Right renal pelvis (tissue), 4 donors: ENCODE measurements around the gene KMO. TPM values are rescaled to one million over a fixed set of nuclear protein-coding genes. Genes with fewer than 3 reads are reported as not detected.

Experiments used
- DNase-seq, 4 donors: peaks; one replicate each; pipeline ENCODE4 v3.0.0-alpha.2; 2013; ENCODE audit warnings: low read depth in 4 of 4, low spot score in 3 of 4, missing footprints in 1 of 4
- polyA plus RNA-seq, 4 donors: library from polyadenylated mRNA; unstranded; fragments of 120-200 nt; gene quantifications; one replicate each; pipeline ENCODE4 v1.2.1, GENCODE V29; 2013; ENCODE audit not compliant: insufficient read length in 4 of 4

The KMO gene
- polyA plus RNA-seq, 4 donors: 18.7 to 30.9 (median 22.3) TPM

- DNase-seq: no peak
Measured at GRCh38 chr1:241642593-241642944, 110.4 kb downstream of the KMO start.

GRCh38 chr1:241644259-241644658 is 112.1 kb downstream of the KMO start:
- no peak for DNase-seq

GRCh38 chr1:241645199-241645598 is 113.0 kb downstream of the KMO start:
- no peak for DNase-seq

Other genes with a start within 250 kb of the KMO start
- gene RGS7, start 175.2 kb upstream of the KMO start, polyA plus RNA-seq: 1 to 10 TPM; 5.3 to 6.5 (median 6.2) TPM
- 100 to 1,000 TPM in 3 of 4 donors, 10 to 100 TPM in 1; 97.9 to 114 (median 109) TPM for gene FH, start 12.6 kb upstream of the KMO start, polyA plus RNA-seq
- 10 to 100 TPM; 21.8 to 28.8 (median 26.5) TPM for gene CHML, start 108.0 kb downstream of the KMO start, polyA plus RNA-seq
- gene OPN3, start 108.0 kb downstream of the KMO start, polyA plus RNA-seq: 10 to 100 TPM; 42.1 to 60.8 (median 52.9) TPM
- gene WDR64, start 119.9 kb downstream of the KMO start, polyA plus RNA-seq: under 1 TPM; 0.25 to 0.53 (median 0.37) TPM